K562 (cell line): ENCODE measurements around the gene ANGEL2. TPM values are rescaled to one million over a fixed set of nuclear protein-coding genes. Genes with fewer than 3 reads are reported as not detected.

Experiments
- C11orf30 ChIP-seq: fragments of 450-650 bp; IDR thresholded peaks from 2 replicates; pipeline ENCODE4 v1.6.1; 2016; ENCODE audit warnings: low read depth, mild to moderate bottlenecking
- CBX8 ChIP-seq: fragments of 200-600 bp; sonication (generic); IDR thresholded peaks from 2 replicates; pipeline ENCODE4 v1.6.1; 2012; ENCODE audit warnings: borderline replicate concordance, mixed run types, low read depth, mild to moderate bottlenecking, moderate library complexity, mixed read lengths, low read length, control low read depth, inconsistent platforms; ENCODE audit not compliant: poor library complexity, severe bottlenecking; ENCODE audit errors: extremely low read depth
- ETS2 ChIP-seq: IDR thresholded peaks from 2 replicates; pipeline ENCODE4 v1.6.1; 2016; ENCODE audit warnings: borderline replicate concordance, missing genetic modification characterization, mild to moderate bottlenecking, moderate library complexity, missing compliant biosample characterization; ENCODE audit not compliant: poor library complexity, severe bottlenecking
- HDAC1 ChIP-seq, 2 experiments: fragments of 450-650 bp; IDR thresholded peaks; 2 replicates each; pipeline ENCODE4 v1.6.1; 2016 to 2017; ENCODE audit warnings: inconsistent platforms in 1 of 2, mild to moderate bottlenecking in 1 of 2, moderate library complexity in 1 of 2
- JUN ChIP-seq, 2 experiments: sonication (generic) in 1 of 2; formaldehyde crosslinking in 1 of 2; IDR thresholded peaks; 2 replicates each; pipeline versions ENCODE4 v1.6.1 to v1.8.0; 2012 to 2022; ENCODE audit warnings: borderline replicate concordance in 2 of 2, mild to moderate bottlenecking in 2 of 2, improper control_type of control experiment in 1 of 2, low read depth in 1 of 2, low read length in 1 of 2, missing genetic modification reagents in 1 of 2
- KLF6 ChIP-seq: fragments of 250-450 bp; sonication (Bioruptor Pico); IDR thresholded peaks from 2 replicates; pipeline ENCODE4 v1.4.0; 2020; ENCODE audit warnings: mild to moderate bottlenecking, moderate library complexity, borderline replicate concordance
- MBD2 ChIP-seq: sonication (generic); IDR thresholded peaks from 2 replicates; pipeline ENCODE4 v1.6.1; 2016; ENCODE audit warnings: low read depth, borderline replicate concordance
- NR2C1 ChIP-seq, 2 experiments: fragments of 450-650 bp; IDR thresholded peaks; 2 replicates each; pipeline ENCODE4 v1.6.1; 2017; ENCODE audit warnings: mild to moderate bottlenecking in 2 of 2, antibody characterized with exemption in 1 of 2, inconsistent platforms in 1 of 2, missing compliant biosample characterization in 1 of 2, missing genetic modification characterization in 1 of 2
- NR2C2 ChIP-seq, 2 experiments: fragments of 200-800 bp in 1 of 2; sonication (Bioruptor generic) in 1 of 2; sonication (generic) in 1 of 2; formaldehyde crosslinking in 1 of 2; IDR thresholded peaks; 2 replicates each; pipeline versions ENCODE4 v1.6.1 to v1.8.0; 2016 to 2022; ENCODE audit warnings: mild to moderate bottlenecking in 1 of 2, missing compliant biosample characterization in 1 of 2, missing genetic modification characterization in 1 of 2, missing genetic modification reagents in 1 of 2
- SIRT6 ChIP-seq: IDR thresholded peaks from one replicate; pipeline ENCODE4 v1.6.1; 2012; ENCODE audit warnings: low read depth, mild to moderate bottlenecking, control low read depth, inconsistent platforms, low read length, moderate library complexity
- SMAD1 ChIP-seq: fragments of 150-350 bp; IDR thresholded peaks from 2 replicates; pipeline ENCODE4 v1.6.1; 2014; ENCODE audit warnings: low read length, low read depth; ENCODE audit not compliant: partially characterized antibody
- SMARCA5 ChIP-seq: fragments of 450-650 bp; IDR thresholded peaks from 2 replicates; pipeline ENCODE4 v1.6.1; 2016
- SMARCE1 ChIP-seq: fragments of 450-650 bp; IDR thresholded peaks from 2 replicates; pipeline ENCODE4 v1.7.1; 2016; ENCODE audit warnings: mild to moderate bottlenecking
- STAT5B ChIP-seq: fragments of 250-450 bp; sonication (Bioruptor Pico); IDR thresholded peaks from 2 replicates; pipeline ENCODE4 v1.8.0; 2021; ENCODE audit warnings: mild to moderate bottlenecking, inconsistent platforms
- TRIM24 ChIP-seq, 2 experiments: fragments of 450-650 bp; IDR thresholded peaks; 2 replicates each; pipeline ENCODE4 v1.6.1; 2016
- U2AF1 ChIP-seq: fragments of 200-400 bp; formaldehyde crosslinking; optimal IDR thresholded peaks from 2 replicates; pipeline ENCODE3; 2017; ENCODE audit warnings: mild to moderate bottlenecking, low read depth, low read length, moderate library complexity
- ZNF23 ChIP-seq: fragments of 250-450 bp; sonication (Bioruptor Pico); IDR thresholded peaks from 2 replicates; pipeline ENCODE4 v1.4.0; 2020; ENCODE audit warnings: mild to moderate bottlenecking
- ZNF280A ChIP-seq: fragments of 450-650 bp; IDR thresholded peaks from 2 replicates; pipeline ENCODE4 v1.6.1; 2018; ENCODE audit warnings: mild to moderate bottlenecking, low read depth; ENCODE audit not compliant: partially characterized antibody
- ZNF592 ChIP-seq: fragments of 450-650 bp; IDR thresholded peaks from 2 replicates; pipeline ENCODE4 v1.6.1; 2017; ENCODE audit warnings: antibody characterized with exemption, mild to moderate bottlenecking
- polyA plus RNA-seq, 8 experiments: library from polyadenylated mRNA; depleted of rRNA in 4 of 8; stranded (reverse) in 5 of 8; unstranded in 3 of 8; fragments of >200 nt; fragmentation: Nextera tagmentation in 2 of 8; fragmentation: Illumina TruSeq in 1 of 8; extraction: Ambion mirVana in 2 of 8; extraction: Trizol in 1 of 8; gene quantifications; 2 replicates each; pipeline versions ENCODE4 v1.2.1 to v1.2.3, GENCODE V29; 2011 to 2014; ENCODE audit warnings: inconsistent platforms in 1 of 8, missing spikeins in 1 of 8
- total RNA-seq, 7 experiments: library from RNA; depleted of rRNA in 6 of 7; stranded (reverse); fragments of >200 nt in 6 of 7; fragmentation: Illumina TruSeq in 2 of 7; extraction: Trizol in 2 of 7; gene quantifications; 2 replicates each; pipeline versions ENCODE4 v1.2.1 to v1.2.3, GENCODE V29; 2011 to 2021; ENCODE audit warnings: low replicate concordance in 1 of 7

The ANGEL2 gene
- total and polyA plus RNA-seq, 9 of the 15 experiments (the other 6 are each of a cell fraction or from before 2014, with no cell fraction given): 6.8 to 34.6 (median 26.2) TPM

GRCh38 chr1:213015099-213016050, at the start of gene ANGEL2 (continued):
- TF ChIP-seq U2AF1: peak; percentile 48
- TF ChIP-seq SIRT6: no peak
- no peak for TF ChIP-seq TRIM24 (IDR thresholded peaks at IDR 0.05)
- TF ChIP-seq CBX8: no peak
- TF ChIP-seq ZNF280A: no peak
- no peak for TF ChIP-seq ZNF23 (CRISPR knock-in tag)
- TF ChIP-seq ZNF592: no peak; the same call in 1 of the 2 replicates
- peak; percentile 87 for TF ChIP-seq NR2C1 (IDR thresholded peaks at IDR 0.05)
- peak; percentile 93 for TF ChIP-seq NR2C1 (tag; IDR thresholded peaks at IDR 0.05)
- peak; percentile 31; the same call in 1 of the 2 replicates for TF ChIP-seq JUN (IDR thresholded peaks at IDR 0.05; ENCODE audit: borderline replicate concordance, low read depth, low read length)
- 0 out of 2 replicates have a peak, but pooled peaks have one; percentile 35 for TF ChIP-seq JUN (CRISPR knock-in tag; IDR thresholded peaks at IDR 0.05; ENCODE audit: borderline replicate concordance)
- no peak; the same call in 1 of the 2 replicates for TF ChIP-seq KLF6
- no peak for TF ChIP-seq SMARCE1
- TF ChIP-seq C11orf30: peak; percentile 60; the same call in 1 of the 2 replicates
- no peak for TF ChIP-seq SMAD1
- no peak for TF ChIP-seq ETS2 (tag)
- TF ChIP-seq MBD2: no peak
- no peak for TF ChIP-seq SMARCA5
- peak; percentile 75; the same call in 1 of the 2 replicates for TF ChIP-seq NR2C2 (CRISPR knock-in tag; IDR thresholded peaks at IDR 0.05)
- peak; percentile 96 for TF ChIP-seq NR2C2 (tag; IDR thresholded peaks at IDR 0.05)
- no peak; a peak in 2 of 4 replicates for TF ChIP-seq HDAC1 (IDR thresholded peaks at IDR 0.05)
- no peak for TF ChIP-seq STAT5B (CRISPR knock-in tag)
